Measurements from ENCODE around the gene DNAJA1.
"Not testable (repeated sequence)": the region's sequence is repeated elsewhere in the genome, so short reads cannot be mapped to it uniquely, and the experiment has no call there.

Gene DNAJA1

GRCh38 chr9:33082128-33082527 is 57.1 kb downstream of the DNAJA1 start:
- no peak for DNase-seq (ENCODE audit: low spot score)

GRCh38 chr9:33082538-33083326 is 57.7 kb downstream of the DNAJA1 start:
- DNase-seq (ENCODE audit: low spot score), result no peak

GRCh38 chr9:33085672-33086071 is 60.6 kb downstream of the DNAJA1 start:
- not testable (repeated sequence) for DNase-seq (ENCODE audit: low spot score)
